WTC11 (cell line): Measurements from ENCODE around the gene TBC1D4. TPM values are rescaled to one million over a fixed set of nuclear protein-coding genes. Genes with fewer than 3 reads are reported as not detected.
"Not testable (repeated sequence)": the region's sequence is repeated elsewhere in the genome, so short reads cannot be mapped to it uniquely, and the experiment has no call there.

Experiments
- ATAC-seq: fragments of 200-7000 bp; cut with Tn5 transposase; 2 replicates; pipeline ENCODE4 v1.10.0; 2021; ENCODE audit warnings: mild to moderate bottlenecking, moderate library complexity
- CTCF ChIA-PET: fragments of 300-600 bp; sonication (Branson Sonifier 250); formaldehyde crosslinking; loops from one replicate; lab custom pipeline; 2021; ENCODE audit warnings: antibody characterized with exemption; lab: Charles Lee
- POLR2A ChIA-PET: fragments of 350-600 bp; sonication (Branson Sonifier 250); formaldehyde crosslinking; loops from one replicate; lab custom pipeline; 2021; ENCODE audit warnings: antibody characterized with exemption; lab: Charles Lee
- DNase-seq: peaks from one replicate; pipeline ENCODE4 v3.0.0; 2021; ENCODE audit warnings: low spot score
- H3K27ac Mint-ChIP-seq: 2 replicates; pipeline ENCODE4 v1.8.0; 2021; ENCODE audit warnings: mixed read lengths
- H3K27me3 Mint-ChIP-seq: 2 replicates; pipeline ENCODE4 v1.8.0; 2021; ENCODE audit warnings: low read depth, mild to moderate bottlenecking, moderate library complexity, mixed read lengths
- H3K36me3 Mint-ChIP-seq: 2 replicates; pipeline ENCODE4 v1.8.0; 2021; ENCODE audit warnings: mixed read lengths
- H3K4me1 Mint-ChIP-seq: 2 replicates; pipeline ENCODE4 v1.8.0; 2022; ENCODE audit warnings: mixed read lengths
- H3K4me3 Mint-ChIP-seq: 2 replicates; pipeline ENCODE4 v1.8.0; 2021; ENCODE audit warnings: mild to moderate bottlenecking, moderate library complexity, mixed read lengths
- H3K9me3 Mint-ChIP-seq: 2 replicates; pipeline ENCODE4 v1.8.0; 2021; ENCODE audit warnings: mixed read lengths
- CBFB ChIP-seq: sonication (generic); formaldehyde crosslinking; IDR thresholded peaks from 2 replicates; pipeline ENCODE4 v1.8.1; 2022; ENCODE audit warnings: mild to moderate bottlenecking, low read depth, missing genetic modification reagents
- ETV6 ChIP-seq: sonication (generic); formaldehyde crosslinking; IDR thresholded peaks from 2 replicates; pipeline ENCODE4 v1.8.1; 2022; ENCODE audit warnings: mild to moderate bottlenecking, missing genetic modification reagents
- FOXP1 ChIP-seq: sonication (generic); formaldehyde crosslinking; IDR thresholded peaks from 2 replicates; pipeline ENCODE4 v1.8.0; 2022; ENCODE audit warnings: missing genetic modification reagents, mild to moderate bottlenecking, moderate library complexity, borderline replicate concordance
- GABPB1 ChIP-seq: sonication (generic); formaldehyde crosslinking; IDR thresholded peaks from 2 replicates; pipeline ENCODE4 v1.8.1; 2023; ENCODE audit warnings: mild to moderate bottlenecking, missing genetic modification reagents
- GTF2I ChIP-seq: fragments of 250-450 bp; sonication (Bioruptor Pico); conservative IDR thresholded peaks from 2 replicates; pipeline ENCODE4 v1.4.0; 2021; ENCODE audit warnings: mild to moderate bottlenecking
- MAX ChIP-seq: sonication (generic); formaldehyde crosslinking; IDR thresholded peaks from 2 replicates; pipeline ENCODE4 v1.8.0; 2022; ENCODE audit warnings: mild to moderate bottlenecking, missing genetic modification reagents
- MXD4 ChIP-seq: fragments of 250-450 bp; sonication (Bioruptor Pico); IDR thresholded peaks from 2 replicates; pipeline ENCODE4 v1.8.0; 2021; ENCODE audit warnings: mild to moderate bottlenecking, moderate library complexity, borderline replicate concordance
- OVOL2 ChIP-seq: fragments of 250-450 bp; sonication (Bioruptor Pico); IDR thresholded peaks from 2 replicates; pipeline ENCODE4 v1.9.0; 2021; ENCODE audit warnings: mild to moderate bottlenecking, borderline replicate concordance
- PRDM15 ChIP-seq: sonication (generic); formaldehyde crosslinking; IDR thresholded peaks from 2 replicates; pipeline ENCODE4 v1.8.0; 2022; ENCODE audit warnings: missing genetic modification reagents
- SMAD4 ChIP-seq: sonication (generic); formaldehyde crosslinking; IDR thresholded peaks from 2 replicates; pipeline ENCODE4 v1.8.0; 2022; ENCODE audit warnings: mild to moderate bottlenecking, missing genetic modification reagents
- TEAD1 ChIP-seq: sonication (generic); formaldehyde crosslinking; IDR thresholded peaks from 2 replicates; pipeline ENCODE4 v1.8.0; 2022; ENCODE audit warnings: mild to moderate bottlenecking, missing genetic modification reagents
- ZNF121 ChIP-seq: sonication (generic); formaldehyde crosslinking; IDR thresholded peaks from 2 replicates; pipeline ENCODE4 v1.8.0; 2023; ENCODE audit warnings: missing genetic modification reagents
- ZNF138 ChIP-seq: sonication (generic); formaldehyde crosslinking; conservative IDR thresholded peaks from 2 replicates; pipeline ENCODE4 v1.8.1; 2022; ENCODE audit warnings: mild to moderate bottlenecking, moderate library complexity, missing genetic modification reagents
- ZNF317 ChIP-seq: sonication (generic); formaldehyde crosslinking; IDR thresholded peaks from 2 replicates; pipeline ENCODE4 v1.8.1; 2023; ENCODE audit warnings: low read depth, mild to moderate bottlenecking, moderate library complexity, missing genetic modification reagents, borderline replicate concordance
- ZNF416 ChIP-seq: fragments of 250-450 bp; sonication (Bioruptor Pico); IDR thresholded peaks from 2 replicates; pipeline ENCODE4 v1.9.0; 2021; ENCODE audit warnings: mild to moderate bottlenecking, inconsistent platforms
- total RNA-seq: library from RNA; stranded (reverse); gene quantifications from 3 replicates; pipeline ENCODE4 v1.2.3, GENCODE V29; 2021
- TF ChIP-seq, protein P1 (sequence below): sonication (generic); formaldehyde crosslinking; IDR thresholded peaks from 2 replicates; pipeline ENCODE4 v1.8.1; 2023; ENCODE audit warnings: mild to moderate bottlenecking, missing genetic modification reagents
- TF ChIP-seq, protein P2 (sequence below): fragments of 200-600 bp; IDR thresholded peaks from 2 replicates; pipeline ENCODE4 v1.8.0; 2022; ENCODE audit warnings: antibody characterized with exemption
- TF ChIP-seq, protein P3 (sequence below): sonication (generic); formaldehyde crosslinking; IDR thresholded peaks from 2 replicates; pipeline ENCODE4 v1.8.1; 2022; ENCODE audit warnings: mild to moderate bottlenecking, missing genetic modification reagents, moderate library complexity, borderline replicate concordance
- TF ChIP-seq, protein P4 (sequence below): sonication (generic); formaldehyde crosslinking; IDR thresholded peaks from 2 replicates; pipeline ENCODE4 v1.8.0; 2022; ENCODE audit warnings: mild to moderate bottlenecking, missing genetic modification reagents
- TF ChIP-seq, protein P5 (sequence below): fragments of 250-450 bp; sonication (Bioruptor Pico); IDR thresholded peaks from 2 replicates; pipeline ENCODE4 v2.1.2; 2022; ENCODE audit warnings: mild to moderate bottlenecking, moderate library complexity

TBC1D4 gene
- total RNA-seq, 1 experiment from 2014 or later: 37.1 TPM

GRCh38 chr13:75306967-75307366 is 175.0 kb downstream of the TBC1D4 start:
- DNase-seq, POLR2A ChIA-PET, H3K4me1 Mint-ChIP-seq, H3K27me3 Mint-ChIP-seq, H3K4me3 Mint-ChIP-seq, H3K9me3 Mint-ChIP-seq, ATAC-seq, CTCF ChIA-PET, H3K27ac Mint-ChIP-seq: not testable (repeated sequence)
- peaks cover 24% of the 10 kb centered on the region for H3K36me3 Mint-ChIP-seq
- TF ChIP-seq GTF2I (CRISPR knock-in tag) (peak; percentile 58; the same call in 1 of the 2 replicates), ZNF121 (CRISPR knock-in tag) (peak; percentile 91)

DNA sequence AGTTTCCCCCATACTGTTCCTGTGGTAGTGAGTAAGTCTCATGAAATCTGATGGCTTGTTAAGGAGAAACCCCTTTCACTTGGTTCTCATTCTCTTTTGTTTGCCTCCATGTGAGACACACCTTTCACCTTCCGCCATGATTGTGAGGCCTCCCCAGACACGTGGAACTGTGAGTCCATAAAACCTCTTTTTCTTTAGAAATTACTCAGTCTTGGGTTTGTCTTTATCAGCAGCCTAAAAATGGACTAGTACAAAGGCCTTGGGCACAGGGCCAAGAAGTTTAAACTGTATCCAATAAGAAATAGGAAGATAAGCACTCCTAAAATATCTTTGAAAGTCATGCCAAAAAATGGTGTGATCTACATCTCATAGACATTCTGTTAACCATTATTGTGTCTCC is 176.9 kb downstream of the TBC1D4 start:
- ChIA-PET POLR2A (no interaction called here), CTCF (no interaction called here)
- H3K27me3 Mint-ChIP-seq: no peaks in the 10 kb centered on the region
- H3K4me1 Mint-ChIP-seq: peaks cover 8% of the 10 kb centered on the region
- ATAC-seq (no peak), DNase-seq (no peak)
- TF ChIP-seq ZNF317 (CRISPR knock-in tag) (no peak), ETV6 (CRISPR knock-in tag) (no peak), GABPB1 (no peak)
- TF ChIP-seq, protein P1, sequence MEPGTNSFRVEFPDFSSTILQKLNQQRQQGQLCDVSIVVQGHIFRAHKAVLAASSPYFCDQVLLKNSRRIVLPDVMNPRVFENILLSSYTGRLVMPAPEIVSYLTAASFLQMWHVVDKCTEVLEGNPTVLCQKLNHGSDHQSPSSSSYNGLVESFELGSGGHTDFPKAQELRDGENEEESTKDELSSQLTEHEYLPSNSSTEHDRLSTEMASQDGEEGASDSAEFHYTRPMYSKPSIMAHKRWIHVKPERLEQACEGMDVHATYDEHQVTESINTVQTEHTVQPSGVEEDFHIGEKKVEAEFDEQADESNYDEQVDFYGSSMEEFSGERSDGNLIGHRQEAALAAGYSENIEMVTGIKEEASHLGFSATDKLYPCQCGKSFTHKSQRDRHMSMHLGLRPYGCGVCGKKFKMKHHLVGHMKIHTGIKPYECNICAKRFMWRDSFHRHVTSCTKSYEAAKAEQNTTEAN: no peak
- TF ChIP-seq, protein P2, sequence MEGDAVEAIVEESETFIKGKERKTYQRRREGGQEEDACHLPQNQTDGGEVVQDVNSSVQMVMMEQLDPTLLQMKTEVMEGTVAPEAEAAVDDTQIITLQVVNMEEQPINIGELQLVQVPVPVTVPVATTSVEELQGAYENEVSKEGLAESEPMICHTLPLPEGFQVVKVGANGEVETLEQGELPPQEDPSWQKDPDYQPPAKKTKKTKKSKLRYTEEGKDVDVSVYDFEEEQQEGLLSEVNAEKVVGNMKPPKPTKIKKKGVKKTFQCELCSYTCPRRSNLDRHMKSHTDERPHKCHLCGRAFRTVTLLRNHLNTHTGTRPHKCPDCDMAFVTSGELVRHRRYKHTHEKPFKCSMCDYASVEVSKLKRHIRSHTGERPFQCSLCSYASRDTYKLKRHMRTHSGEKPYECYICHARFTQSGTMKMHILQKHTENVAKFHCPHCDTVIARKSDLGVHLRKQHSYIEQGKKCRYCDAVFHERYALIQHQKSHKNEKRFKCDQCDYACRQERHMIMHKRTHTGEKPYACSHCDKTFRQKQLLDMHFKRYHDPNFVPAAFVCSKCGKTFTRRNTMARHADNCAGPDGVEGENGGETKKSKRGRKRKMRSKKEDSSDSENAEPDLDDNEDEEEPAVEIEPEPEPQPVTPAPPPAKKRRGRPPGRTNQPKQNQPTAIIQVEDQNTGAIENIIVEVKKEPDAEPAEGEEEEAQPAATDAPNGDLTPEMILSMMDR: no peak
- TF ChIP-seq, protein P3, sequence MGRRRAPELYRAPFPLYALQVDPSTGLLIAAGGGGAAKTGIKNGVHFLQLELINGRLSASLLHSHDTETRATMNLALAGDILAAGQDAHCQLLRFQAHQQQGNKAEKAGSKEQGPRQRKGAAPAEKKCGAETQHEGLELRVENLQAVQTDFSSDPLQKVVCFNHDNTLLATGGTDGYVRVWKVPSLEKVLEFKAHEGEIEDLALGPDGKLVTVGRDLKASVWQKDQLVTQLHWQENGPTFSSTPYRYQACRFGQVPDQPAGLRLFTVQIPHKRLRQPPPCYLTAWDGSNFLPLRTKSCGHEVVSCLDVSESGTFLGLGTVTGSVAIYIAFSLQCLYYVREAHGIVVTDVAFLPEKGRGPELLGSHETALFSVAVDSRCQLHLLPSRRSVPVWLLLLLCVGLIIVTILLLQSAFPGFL: no peak
- H3K36me3 Mint-ChIP-seq: peaks cover 19% of the 10 kb centered on the region
- H3K4me3 Mint-ChIP-seq: no peak overlapping the region
- H3K27ac Mint-ChIP-seq: no peak overlapping the region
- H3K9me3 Mint-ChIP-seq: no peaks in the 10 kb centered on the region

GRCh38 chr13:75303263-75303662 is 178.7 kb downstream of the TBC1D4 start:
- Mint-ChIP-seq H3K9me3 (no peaks in the 10 kb centered on the region), H3K27ac (no peak overlapping the region), H3K27me3 (no peaks in the 10 kb centered on the region), H3K4me3 (no peak overlapping the region), H3K4me1 (peaks cover 8% of the 10 kb centered on the region), H3K36me3 (peaks cover 22% of the 10 kb centered on the region)
- CTCF ChIA-PET: no interaction called here
- ATAC-seq: no peak
- no peak for TF ChIP-seq ZNF416 (CRISPR knock-in tag)
- TF ChIP-seq CBFB (CRISPR knock-in tag): no peak
- no peak for TF ChIP-seq ZNF138 (CRISPR knock-in tag)
- TF ChIP-seq FOXP1: no peak
- TF ChIP-seq GTF2I (CRISPR knock-in tag): no peak
- no peak for TF ChIP-seq TEAD1 (CRISPR knock-in tag)
- TF ChIP-seq MAX (CRISPR knock-in tag): no peak
- TF ChIP-seq, protein P4, sequence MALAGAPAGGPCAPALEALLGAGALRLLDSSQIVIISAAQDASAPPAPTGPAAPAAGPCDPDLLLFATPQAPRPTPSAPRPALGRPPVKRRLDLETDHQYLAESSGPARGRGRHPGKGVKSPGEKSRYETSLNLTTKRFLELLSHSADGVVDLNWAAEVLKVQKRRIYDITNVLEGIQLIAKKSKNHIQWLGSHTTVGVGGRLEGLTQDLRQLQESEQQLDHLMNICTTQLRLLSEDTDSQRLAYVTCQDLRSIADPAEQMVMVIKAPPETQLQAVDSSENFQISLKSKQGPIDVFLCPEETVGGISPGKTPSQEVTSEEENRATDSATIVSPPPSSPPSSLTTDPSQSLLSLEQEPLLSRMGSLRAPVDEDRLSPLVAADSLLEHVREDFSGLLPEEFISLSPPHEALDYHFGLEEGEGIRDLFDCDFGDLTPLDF (CRISPR knock-in tag): no peak
- no peak for TF ChIP-seq ZNF121 (CRISPR knock-in tag)
- TF ChIP-seq OVOL2 (CRISPR knock-in tag): no peak
- no peak for TF ChIP-seq PRDM15 (CRISPR knock-in tag)
- no peak for TF ChIP-seq MXD4 (CRISPR knock-in tag)
- TF ChIP-seq, protein P5, sequence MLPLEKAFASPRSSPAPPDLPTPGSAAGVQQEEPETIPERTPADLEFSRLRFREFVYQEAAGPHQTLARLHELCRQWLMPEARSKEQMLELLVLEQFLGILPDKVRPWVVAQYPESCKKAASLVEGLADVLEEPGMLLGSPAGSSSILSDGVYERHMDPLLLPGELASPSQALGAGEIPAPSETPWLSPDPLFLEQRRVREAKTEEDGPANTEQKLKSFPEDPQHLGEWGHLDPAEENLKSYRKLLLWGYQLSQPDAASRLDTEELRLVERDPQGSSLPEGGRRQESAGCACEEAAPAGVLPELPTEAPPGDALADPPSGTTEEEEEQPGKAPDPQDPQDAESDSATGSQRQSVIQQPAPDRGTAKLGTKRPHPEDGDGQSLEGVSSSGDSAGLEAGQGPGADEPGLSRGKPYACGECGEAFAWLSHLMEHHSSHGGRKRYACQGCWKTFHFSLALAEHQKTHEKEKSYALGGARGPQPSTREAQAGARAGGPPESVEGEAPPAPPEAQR: no peak
- no peak for TF ChIP-seq SMAD4
- TF ChIP-seq, all 79 proteins: peak for 0
- POLR2A ChIA-PET: interaction anchor here (0.6 kb wide), 1 partner anchor 839 kb away, joined by 3 read pairs; no protein-coding TSS in a partner anchor
- no peak for DNase-seq
